GM12878 (cell line): ENCODE data around the gene POLR2I. TPM values are rescaled to one million over a fixed set of nuclear protein-coding genes. Genes with fewer than 3 reads are reported as not detected.

Source experiments
- ATAC-seq: fragments of 200-7000 bp; cut with Tn5 transposase; 3 replicates; pipeline ENCODE4 v1.9.1; 2020; ENCODE audit warnings: mild to moderate bottlenecking, moderate library complexity
- BruUV-seq: library from RNA; stranded (reverse); fragments of 400-500 nt; replicated peaks from 2 replicates; lab custom pipeline; 2021; lab: Mats Ljungman, UMichigan
- CTCF ChIA-PET: fragments of 300-600 bp; sonication (Branson Sonifier 250); formaldehyde crosslinking; extraction: SDS; loops from one replicate; lab custom pipeline; 2021; ENCODE audit warnings: inconsistent platforms; lab: Yijun Ruan, JAX
- POLR2A ChIA-PET: fragments of 350-600 bp; formaldehyde crosslinking; extraction: SDS; loops from one replicate; lab custom pipeline; 2021; ENCODE audit warnings: inconsistent platforms; lab: Charles Lee
- RAD21 ChIA-PET: fragments of 300-600 bp; sonication (Branson Sonifier 250); formaldehyde crosslinking; loops from one replicate; lab custom pipeline; 2023; ENCODE audit warnings: antibody characterized with exemption; ENCODE audit not compliant: unreplicated experiment; lab: Charles Lee
- SMC1A ChIA-PET: fragments of 300-600 bp; sonication (Branson Sonifier 250); formaldehyde crosslinking; loops from one replicate; lab custom pipeline; 2023; ENCODE audit not compliant: unreplicated experiment, uncharacterized antibody; lab: Charles Lee
- DNase-seq: peaks from one replicate; pipeline ENCODE4 v3.0.0-alpha.2; 2011; ENCODE audit warnings: low read depth, low spot score
- FAIRE-seq: peaks from 3 replicates; lab custom pipeline; 2011; peaks lifted over from hg19 to GRCh38; lab: Jason Lieb, UNC
- H2AFZ ChIP-seq: 2 replicates; pipeline ENCODE4 v1.6.0; 2011; ENCODE audit warnings: low read depth, low read length, control low read depth; ENCODE audit not compliant: control insufficient read depth
- H3K27ac ChIP-seq: 2 replicates; pipeline ENCODE4 v1.5.1; 2011; ENCODE audit warnings: control low read depth; ENCODE audit not compliant: control insufficient read depth, insufficient read depth
- H3K27me3 ChIP-seq, 2 experiments: replicated peaks in 1 of 2; 2 replicates each; pipeline versions ENCODE4 v1.6.0 to v1.6.1; 2011; ENCODE audit warnings: low read length in 1 of 2; ENCODE audit not compliant: control insufficient read depth in 2 of 2, insufficient read depth in 2 of 2
- H3K36me3 ChIP-seq, 2 experiments: 2 replicates each; pipeline ENCODE4 v1.5.1; 2011; ENCODE audit warnings: low read length in 1 of 2; ENCODE audit not compliant: control insufficient read depth in 2 of 2, insufficient read depth in 2 of 2
- H3K4me1 ChIP-seq: 2 replicates; pipeline ENCODE4 v1.6.1; 2011; ENCODE audit warnings: mild to moderate bottlenecking, low read length, moderate library complexity, mixed read lengths; ENCODE audit not compliant: control insufficient read depth, insufficient read depth
- H3K4me2 ChIP-seq: 2 replicates; pipeline ENCODE4 v1.6.0; 2011; ENCODE audit warnings: control low read depth; ENCODE audit not compliant: control insufficient read depth, insufficient read depth
- H3K4me3 ChIP-seq: fragments of 200-600 bp; sonication (generic); 2 replicates; pipeline ENCODE4 v1.5.1; 2016
- H3K79me2 ChIP-seq: 2 replicates; pipeline ENCODE4 v1.6.0; 2011; ENCODE audit warnings: low read length; ENCODE audit not compliant: control insufficient read depth, insufficient read depth
- H3K9ac ChIP-seq: 2 replicates; pipeline ENCODE4 v1.8.0; 2011; ENCODE audit warnings: low read length, control low read depth, mixed read lengths; ENCODE audit not compliant: control insufficient read depth, insufficient read depth
- H3K9me3 ChIP-seq: replicated peaks from 3 replicates; pipeline ENCODE4 v1.5.1; 2011; ENCODE audit warnings: mild to moderate bottlenecking, low read length; ENCODE audit not compliant: control insufficient read depth, insufficient read depth
- H4K20me1 ChIP-seq: 2 replicates; pipeline ENCODE4 v1.6.0; 2011; ENCODE audit not compliant: control insufficient read depth, insufficient read depth
- EED ChIP-seq: sonication (generic); IDR thresholded peaks from 2 replicates; pipeline ENCODE4 v1.6.1; 2016; ENCODE audit warnings: antibody characterized with exemption, low read depth
- RELA ChIP-seq: fragments of 450-650 bp; IDR thresholded peaks from 2 replicates; pipeline ENCODE4 v1.8.0; 2014; ENCODE audit warnings: borderline replicate concordance; ENCODE audit not compliant: partially characterized antibody
- RELB ChIP-seq: fragments of 450-650 bp; IDR thresholded peaks from 2 replicates; pipeline ENCODE4 v1.6.1; 2017; ENCODE audit warnings: low read depth, mild to moderate bottlenecking, moderate library complexity
- YY1 ChIP-seq: IDR thresholded peaks from 2 replicates; pipeline ENCODE4 v1.6.1; 2011; ENCODE audit warnings: low read depth, mild to moderate bottlenecking, low read length
- ZBED1 ChIP-seq: IDR thresholded peaks from 2 replicates; pipeline ENCODE4 v1.6.1; 2016; ENCODE audit warnings: borderline replicate concordance
- ZNF24 ChIP-seq: fragments of 450-650 bp; IDR thresholded peaks from 2 replicates; pipeline ENCODE4 v1.6.1; 2017; ENCODE audit warnings: antibody characterized with exemption, mild to moderate bottlenecking
- ZNF592 ChIP-seq: fragments of 450-650 bp; IDR thresholded peaks from 2 replicates; pipeline ENCODE4 v1.6.1; 2017; ENCODE audit warnings: mild to moderate bottlenecking, moderate library complexity
- ZNF687 ChIP-seq: fragments of 450-650 bp; IDR thresholded peaks from 2 replicates; pipeline ENCODE4 v1.6.1; 2017; ENCODE audit warnings: mild to moderate bottlenecking, moderate library complexity
- WGBS: methylation state at CpG from one replicate; pipeline ENCODE4 v1.1.6; 2016; ENCODE audit warnings: low lambda C conversion rate; ENCODE audit not compliant: insufficient replicate concordance, insufficient coverage; ENCODE audit errors: missing lambda C conversion rate; 5-methylcytosine and 5-hydroxymethylcytosine counted together
- in situ Hi-C: fragments of 300-500 bp; cut with MboI; formaldehyde crosslinking; loops from 9 replicates; pipeline ENCODE4 v1.14.3; 2018; ENCODE audit warnings: mixed read lengths
- intact Hi-C: fragments of 100-400 bp; cut with micrococcal nuclease; formaldehyde crosslinking; loops from one replicate; pipeline ENCODE4 v1.14.2; 2022; ENCODE audit not compliant: unreplicated experiment
- polyA plus RNA-seq, 11 experiments: library from polyadenylated mRNA; depleted of rRNA in 4 of 11; unstranded in 6 of 11; stranded (reverse) in 5 of 11; fragments of >200 nt; fragmentation: Nextera tagmentation in 4 of 11; fragmentation: Illumina TruSeq in 1 of 11; extraction: Ambion mirVana in 4 of 11; extraction: Trizol in 1 of 11; gene quantifications; 1 replicate in 1 of 11; 2 replicates in 10 of 11; pipeline versions ENCODE4 v1.2.1 to v1.2.3, GENCODE V29; 2011 to 2016; ENCODE audit warnings: inconsistent platforms in 2 of 11, missing spikeins in 2 of 11, low read depth in 1 of 11
- total RNA-seq, 4 experiments: library from RNA; depleted of rRNA in 3 of 4; stranded (reverse); fragments of >200 nt in 3 of 4; fragmentation: Illumina TruSeq in 1 of 4; extraction: Trizol in 1 of 4; gene quantifications; 2 replicates each; pipeline versions ENCODE4 v1.2.1 to v1.2.3, GENCODE V29; 2013 to 2021

POLR2I gene
- total and polyA plus RNA-seq, 10 of the 15 experiments (the other 5 are each of a cell fraction or from before 2014, with no cell fraction given): 30.9 to 272 (median 202) TPM

- H3K4me1 ChIP-seq: peaks cover 11% of the 10 kb centered on the region
- no peaks in the 10 kb centered on the region for H4K20me1 ChIP-seq
- ChIA-PET CTCF (interaction anchor here (1.1 to 5.5 kb wide), 5 partner anchors 9 to 90 kb away, joined by 3 to 76 read pairs (median 4); no protein-coding TSS in a partner anchor), RAD21 (interaction anchor here (6.9 kb wide), 1 partner anchor 43 kb away, joined by 69 read pairs; no protein-coding TSS in a partner anchor), POLR2A (interaction anchor here (0.8 to 2.0 kb wide), 3 partner anchors 9 to 15 kb away, joined by 3 to 4 read pairs (median 3); partner anchors contain the start of genes POLR2I and TBCB), SMC1A (interaction anchor here (1.1 kb wide), 1 partner anchor 11 kb away, joined by 3 read pairs; the partner anchor contains the start of gene POLR2I)
- no peak overlapping the region for H3K9ac ChIP-seq
- no peak overlapping the region for H3K4me3 ChIP-seq
- 40% methylated on average over 9 of the region's 9 CpGs for WGBS
- ATAC-seq (peak; percentile 60), FAIRE-seq (peak; percentile 84), DNase-seq (no peak)
- intact Hi-C loops (loop anchor here (10.0 kb wide), 1 partner anchor 1089 kb away; the partner anchor contains the start of genes ZNF383 and ZNF585B), in situ Hi-C loops (loop anchor here (5.0 to 10.0 kb wide), 2 partner anchors 47 to 969 kb away; no protein-coding TSS in a partner anchor)
- H3K79me2 ChIP-seq: no peaks in the 10 kb centered on the region
- H3K27ac ChIP-seq: peak overlapping the region; percentile 55
- no peak overlapping the region for H2AFZ ChIP-seq
- BruUV-seq: no TSS peak
- H3K4me2 ChIP-seq: no peak overlapping the region
- H3K9me3 ChIP-seq: no peaks in the 10 kb centered on the region
- peaks cover 2 to 4% of the 10 kb centered on the region in 2 experiments; a peak in 3 of 4 replicates for H3K36me3 ChIP-seq
- H3K27me3 ChIP-seq: no peaks in the 10 kb centered on the region
- TF ChIP-seq EED: no peak
- peak; percentile 41; the same call in 1 of the 2 replicates for TF ChIP-seq YY1
- TF ChIP-seq RELA: peak; percentile 84
- TF ChIP-seq ZNF24: no peak
- peak; percentile 35; the same call in 1 of the 2 replicates for TF ChIP-seq RELB
- 0 out of 2 replicates have a peak, but pooled peaks have one; percentile 49 for TF ChIP-seq ZNF592
- TF ChIP-seq ZNF687: peak; percentile 94
- peak; percentile 54; the same call in 1 of the 2 replicates for TF ChIP-seq ZBED1
Measured at GRCh38 chr19:36125557-36125956, 10.9 kb upstream of the POLR2I start.
